Pancreas (tissue), 10 donors: ENCODE measurements around the gene TM9SF1. TPM values are rescaled to one million over a fixed set of nuclear protein-coding genes. Genes with fewer than 3 reads are reported as not detected.

Experiments used
- ATAC-seq, 4 donors: fragments of 200-7000 bp; cut with Tn5 transposase; one replicate each; pipeline versions ENCODE4 v1.8.0 to v1.9.1; 2020; ENCODE audit warnings: mild to moderate bottlenecking in 4 of 4, moderate library complexity in 4 of 4
- DNase-seq, 6 donors: peaks; one replicate each; pipeline ENCODE4 v3.0.0-alpha.2; 2020
- FAIRE-seq: peaks from 2 replicates; lab custom pipeline; 2012; peaks lifted over from hg19 to GRCh38; lab: Jason Lieb, UNC
- H3K27ac ChIP-seq, 4 donors: fragments of 200-600 bp; sonication (generic); 1 replicate in 3 of 4; 2 replicates in 1 of 4; pipeline versions ENCODE4 v1.5.0 to v1.8.0; 2020
- H3K27me3 ChIP-seq, 4 donors: fragments of 200-600 bp; one replicate each; pipeline ENCODE4 v1.8.0; 2021
- H3K36me3 ChIP-seq, 3 donors: fragments of 200-600 bp; sonication (generic) in 1 of 3; one replicate each; pipeline versions ENCODE4 v1.5.0 to v1.8.0; 2020 to 2021
- H3K4me1 ChIP-seq, 3 donors: fragments of 200-600 bp; one replicate each; pipeline ENCODE4 v1.8.0; 2021
- H3K4me3 ChIP-seq, 4 donors: fragments of 200-600 bp; sonication (generic) in 2 of 4; one replicate each; pipeline versions ENCODE4 v1.5.0 to v1.8.0; 2020 to 2021
- H3K9me3 ChIP-seq, 4 donors: fragments of 200-600 bp; one replicate each; pipeline ENCODE4 v1.8.0; 2021
- CTCF ChIP-seq, 4 donors: fragments of 200-600 bp; sonication (generic) in 3 of 4; IDR thresholded peaks; one replicate each; pipeline versions ENCODE4 v1.5.0 to v1.8.0; 2021; ENCODE audit warnings: antibody characterized with exemption in 4 of 4
- WGBS, 2 donors: extraction: QIAGEN DNeasy Blood & Tissue Kit; methylation state at CpG; one replicate each; pipeline ENCODE4 v1.1.7; 2013; 5-methylcytosine and 5-hydroxymethylcytosine counted together
- intact Hi-C, 3 donors: fragments of 100-400 bp; cut with DNase I; formaldehyde crosslinking; loops; one replicate each; pipeline versions ENCODE4 v1.11.1 to v1.14.2; 2022
- polyA plus RNA-seq, 2 donors: library from polyadenylated mRNA; stranded (reverse); fragments of 200-250 nt; gene quantifications; one replicate each; pipeline ENCODE4 v1.2.3, GENCODE V29; 2013
- total RNA-seq, 6 donors: library from RNA; stranded (reverse); fragmentation: NEBNext Ultra II Directional in 4 of 6; extraction: Animal tissue kit (Norgen Biotek cat#: 25700) in 4 of 6; gene quantifications; one replicate each; pipeline versions ENCODE4 v1.2.1 to v1.2.4, GENCODE V29; 2021 to 2023
- donor health status: healthy with polysubstance abuse.
- donor health status: DM: no; HTN: no; CAD: no; lungs with moderate emphysema.
- donor health status: DM: no; HTN: no; CAD: no.
- donor health status: control.
- donor health status: control.
- donor health status: Bipolar disorder and iron deficiency.
- donor health status: DM: yes; HTN: yes; CAD: no.
- donor health status: DM: no; HTN: no; CAD: no.
- donor health status: DM: no; HTN: no; CAD: no.
- donor health status: DM: yes; HTN: yes; CAD: no.

The TM9SF1 gene
- total and polyA plus RNA-seq, 8 donors, result 20.5 to 46.8 (median 37.9) TPM

DNA sequence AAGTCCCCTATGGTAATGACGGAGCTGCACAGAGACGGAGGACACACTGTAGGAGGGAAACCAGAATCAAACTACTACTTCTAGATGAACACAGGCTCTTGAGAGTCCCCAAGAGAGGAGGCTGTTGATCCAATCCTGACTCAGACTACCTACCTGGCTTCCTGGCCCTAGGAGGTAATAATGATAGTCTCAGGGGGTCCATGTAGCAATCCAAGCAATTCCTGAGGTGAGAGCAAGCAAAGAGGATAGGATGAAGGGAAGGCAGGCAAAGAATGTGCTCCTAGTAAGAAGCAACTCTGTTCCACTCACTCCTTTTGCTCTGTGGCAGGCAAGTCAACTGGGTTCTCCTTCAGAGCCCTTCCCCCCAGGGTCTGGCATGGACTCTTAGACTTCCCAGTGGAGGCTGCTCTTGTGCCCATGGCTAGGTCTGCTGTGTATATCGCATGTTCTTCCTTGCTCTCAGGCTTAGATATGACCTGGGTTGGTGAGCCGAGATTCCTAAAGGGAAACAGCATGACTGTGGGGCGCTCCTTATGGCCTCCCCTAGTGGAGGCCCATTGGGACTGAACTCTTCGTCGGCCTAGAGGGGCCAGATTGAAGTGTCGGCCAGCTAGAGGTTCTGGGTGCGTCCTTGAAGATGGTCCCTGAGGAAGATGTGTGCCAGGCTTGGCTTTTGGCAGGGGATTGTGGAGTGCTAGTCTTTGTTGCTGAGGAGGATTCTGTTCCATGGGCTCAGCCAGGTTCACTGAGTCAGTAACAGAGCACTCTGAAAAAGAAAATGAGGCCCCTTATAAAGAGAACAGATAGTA is 45.1 kb upstream of the TM9SF1 start:
- WGBS, 2 donors, result 81 to 84% methylated on average over 9 of the region's 9 CpGs
- H3K27me3 ChIP-seq, result no peaks in the 10 kb centered on the region
- DNase-seq, result no peak
- H3K36me3 ChIP-seq, result peaks cover 5 to 39% (median 27%) of the 10 kb centered on the region in 3 donors
- peaks cover 14 to 27% (median 23%) of the 10 kb centered on the region in 3 donors for H3K4me1 ChIP-seq
- no peak for TF ChIP-seq CTCF (IDR thresholded peaks at IDR 0.05)
- no peaks in the 10 kb centered on the region for H3K9me3 ChIP-seq
- FAIRE-seq, result no peak
- intact Hi-C loops, result no loop called here
- H3K4me3 ChIP-seq, result peak overlapping the region in 1 of 4 donors; percentile 10
- no peak overlapping the region for H3K27ac ChIP-seq
- no peak for ATAC-seq

GRCh38 chr14:24238527-24239037 is 43.3 kb upstream of the TM9SF1 start:
- 85 to 89% methylated on average over 5 of the region's 5 CpGs for WGBS, 2 donors
- intact Hi-C loops, result no loop called here
- no peak for FAIRE-seq
- DNase-seq, result no peak
- ATAC-seq, result no peak
- Histone ChIP-seq H3K27ac (no peak overlapping the region), H3K4me3 (no peak overlapping the region), H3K36me3 (peaks cover 5 to 39% (median 27%) of the 10 kb centered on the region in 3 donors), H3K9me3 (no peaks in the 10 kb centered on the region), H3K27me3 (no peaks in the 10 kb centered on the region), H3K4me1 (peaks cover 21 to 31% (median 30%) of the 10 kb centered on the region in 3 donors)
- TF ChIP-seq CTCF (IDR thresholded peaks at IDR 0.05), result no peak

DNA sequence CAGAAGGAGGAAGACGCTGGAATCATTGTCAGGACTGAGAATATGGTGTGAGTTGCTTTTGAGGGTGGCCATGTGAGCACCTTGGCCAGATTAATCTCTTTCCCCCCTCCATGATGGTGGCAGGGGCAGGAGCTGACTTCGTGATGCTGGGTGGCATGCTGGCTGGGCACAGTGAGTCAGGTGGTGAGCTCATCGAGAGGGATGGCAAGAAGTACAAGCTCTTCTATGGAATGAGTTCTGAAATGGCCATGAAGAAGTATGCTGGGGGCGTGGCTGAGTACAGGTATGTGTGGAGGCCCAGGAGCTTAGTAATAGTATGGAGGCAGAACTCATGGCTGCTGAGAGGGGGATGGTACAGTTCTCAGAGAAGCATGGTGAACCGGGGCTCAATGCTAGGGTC is 42.9 kb upstream of the TM9SF1 start:
- Histone ChIP-seq H3K27ac (no peak overlapping the region), H3K9me3 (no peaks in the 10 kb centered on the region), H3K4me3 (no peak overlapping the region), H3K4me1 (peaks cover 22 to 36% (median 35%) of the 10 kb centered on the region in 3 donors), H3K36me3 (peaks cover 5 to 39% (median 27%) of the 10 kb centered on the region in 3 donors), H3K27me3 (no peaks in the 10 kb centered on the region)
- TF ChIP-seq CTCF (IDR thresholded peaks at IDR 0.05), result no peak
- FAIRE-seq, result no peak
- no peak for ATAC-seq
- DNase-seq, result no peak
- WGBS, 2 donors, result 77 to 83% methylated on average over 5 of the region's 5 CpGs
- intact Hi-C loops, result no loop called here

GRCh38 chr14:24237463-24237955 is 42.3 kb upstream of the TM9SF1 start:
- H3K27ac ChIP-seq, result no peak overlapping the region
- ATAC-seq (no peak), DNase-seq (no peak), FAIRE-seq (no peak)
- 94 to 97% methylated on average over 2 of the region's 2 CpGs for WGBS, 2 donors
- no peaks in the 10 kb centered on the region for H3K27me3 ChIP-seq
- peaks cover 5 to 39% (median 27%) of the 10 kb centered on the region in 3 donors for H3K36me3 ChIP-seq
- peaks cover 22 to 36% (median 36%) of the 10 kb centered on the region in 3 donors for H3K4me1 ChIP-seq
- H3K9me3 ChIP-seq, result no peaks in the 10 kb centered on the region
- TF ChIP-seq CTCF (IDR thresholded peaks at IDR 0.05), result no peak
- no peak overlapping the region for H3K4me3 ChIP-seq
- intact Hi-C loops, result no loop called here
